Breast epithelium (tissue), 3 donors: ENCODE results near the gene HBG2.

ENCODE experiments used
- POLR2A ChIP-seq: fragments of 450-650 bp; IDR thresholded peaks from one replicate; pipeline ENCODE4 v1.6.1; 2016; ENCODE audit warnings: antibody characterized with exemption, mild to moderate bottlenecking, moderate library complexity
- POLR2AphosphoS5 ChIP-seq, 3 donors: sonication (generic); formaldehyde crosslinking; IDR thresholded peaks; one replicate each; pipeline ENCODE4 v1.6.1; 2017; ENCODE audit warnings: antibody characterized with exemption in 3 of 3
- TF ChIP-seq, protein P1 (sequence below), 3 donors: fragments of 450-650 bp; IDR thresholded peaks; one replicate each; pipeline ENCODE4 v1.5.1; 2016 to 2017; ENCODE audit warnings: antibody characterized with exemption in 3 of 3, mild to moderate bottlenecking in 3 of 3, moderate library complexity in 3 of 3

DNA sequence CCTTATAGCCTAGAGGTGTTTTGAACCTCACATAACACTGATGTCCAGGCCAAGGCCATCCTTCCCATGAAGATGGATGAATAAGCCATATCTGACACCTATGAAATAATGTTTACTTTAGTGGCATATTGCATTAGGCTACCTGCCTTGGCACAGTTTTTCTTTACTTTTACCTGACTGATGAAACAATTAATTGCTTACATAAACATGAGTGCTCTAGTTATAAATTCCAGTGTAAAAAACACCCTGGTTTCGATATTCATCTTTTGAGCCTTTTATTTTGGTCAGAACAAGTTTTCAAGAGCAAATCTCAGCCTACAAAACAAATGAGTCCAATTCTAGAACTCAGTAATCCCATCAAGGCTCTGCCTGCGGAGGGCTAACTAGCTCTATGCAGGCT lies 22.1 kb upstream of the HBG2 start:
- TF ChIP-seq, protein P1, sequence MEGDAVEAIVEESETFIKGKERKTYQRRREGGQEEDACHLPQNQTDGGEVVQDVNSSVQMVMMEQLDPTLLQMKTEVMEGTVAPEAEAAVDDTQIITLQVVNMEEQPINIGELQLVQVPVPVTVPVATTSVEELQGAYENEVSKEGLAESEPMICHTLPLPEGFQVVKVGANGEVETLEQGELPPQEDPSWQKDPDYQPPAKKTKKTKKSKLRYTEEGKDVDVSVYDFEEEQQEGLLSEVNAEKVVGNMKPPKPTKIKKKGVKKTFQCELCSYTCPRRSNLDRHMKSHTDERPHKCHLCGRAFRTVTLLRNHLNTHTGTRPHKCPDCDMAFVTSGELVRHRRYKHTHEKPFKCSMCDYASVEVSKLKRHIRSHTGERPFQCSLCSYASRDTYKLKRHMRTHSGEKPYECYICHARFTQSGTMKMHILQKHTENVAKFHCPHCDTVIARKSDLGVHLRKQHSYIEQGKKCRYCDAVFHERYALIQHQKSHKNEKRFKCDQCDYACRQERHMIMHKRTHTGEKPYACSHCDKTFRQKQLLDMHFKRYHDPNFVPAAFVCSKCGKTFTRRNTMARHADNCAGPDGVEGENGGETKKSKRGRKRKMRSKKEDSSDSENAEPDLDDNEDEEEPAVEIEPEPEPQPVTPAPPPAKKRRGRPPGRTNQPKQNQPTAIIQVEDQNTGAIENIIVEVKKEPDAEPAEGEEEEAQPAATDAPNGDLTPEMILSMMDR (IDR thresholded peaks at IDR 0.05), result no peak
- TF ChIP-seq POLR2A, result no peak
- TF ChIP-seq POLR2AphosphoS5 (IDR thresholded peaks at IDR 0.05), result no peak
